GM19240 (cell line): ENCODE measurements around the gene DMC1.

Experiments used
- DNase-seq: peaks from one replicate; pipeline ENCODE4 v3.0.0; 2011; ENCODE audit warnings: low spot score; ENCODE audit not compliant: insufficient read length

DMC1 gene

GRCh38 chr22:38503021-38503420, 67.0 kb downstream of the DMC1 start:
- no peak for DNase-seq

GRCh38 chr22:38501797-38502672, 67.9 kb downstream of the DMC1 start:
- no peak for DNase-seq

- DNase-seq, result no peak
These were observed 72.1 kb downstream of the DMC1 start for GRCh38 chr22:38497869-38498268.

- DNase-seq, result no peak
These were observed 75.0 kb downstream of the DMC1 start for GRCh38 chr22:38494939-38495338.

GRCh38 chr22:38494498-38494897, 75.5 kb downstream of the DMC1 start:
- DNase-seq, result no peak

GRCh38 chr22:38491707-38492348, 78.2 kb downstream of the DMC1 start:
- no peak for DNase-seq

GRCh38 chr22:38490915-38491314, 79.1 kb downstream of the DMC1 start:
- DNase-seq, result no peak

- no peak for DNase-seq
These were observed 79.5 kb downstream of the DMC1 start for GRCh38 chr22:38490475-38490874.

GRCh38 chr22:38489561-38490145, 80.3 kb downstream of the DMC1 start:
- DNase-seq, result no peak

- DNase-seq, result no peak
These were observed 80.8 kb downstream of the DMC1 start for GRCh38 chr22:38489142-38489541.

- DNase-seq, result no peak
These were observed 82.0 kb downstream of the DMC1 start for GRCh38 chr22:38487946-38488345.

GRCh38 chr22:38485783-38486182, 84.2 kb downstream of the DMC1 start:
- DNase-seq, result no peak

GRCh38 chr22:38484244-38484643, 85.7 kb downstream of the DMC1 start:
- DNase-seq, result no peak

- no peak for DNase-seq
These were observed 87.2 kb downstream of the DMC1 start for GRCh38 chr22:38482662-38483308.

- DNase-seq, result no peak
These were observed 88.1 kb downstream of the DMC1 start for GRCh38 chr22:38481871-38482332.

GRCh38 chr22:38481162-38481870, 88.7 kb downstream of the DMC1 start:
- no peak for DNase-seq

GRCh38 chr22:38479096-38479837, 90.7 kb downstream of the DMC1 start:
- DNase-seq, result no peak

GRCh38 chr22:38477585-38477984, 92.4 kb downstream of the DMC1 start:
- no peak for DNase-seq

GRCh38 chr22:38474003-38474607, 95.9 kb downstream of the DMC1 start:
- no peak for DNase-seq

GRCh38 chr22:38471237-38471636, 98.7 kb downstream of the DMC1 start:
- no peak for DNase-seq
